OCI-LY3 (cell line): ENCODE results near the gene EML1.

Experiments used
- H2AFZ ChIP-seq: fragments of 200-600, 300-600 bp; shearing (Covaris generic); 2 replicates; pipeline ENCODE4 v1.6.0; 2014; ENCODE audit warnings: antibody characterized with exemption, low read depth, low read length
- H3K27ac ChIP-seq: fragments of 200-600, 300-600 bp; sonication (generic); 2 replicates; pipeline ENCODE4 v1.5.1; 2014; ENCODE audit warnings: mild to moderate bottlenecking, low read length, moderate library complexity, mixed read lengths
- H3K27me3 ChIP-seq: fragments of 200-600, 300-600 bp; sonication (generic); 2 replicates; pipeline ENCODE4 v1.6.1; 2014; ENCODE audit warnings: low read depth, low read length, mixed read lengths
- H3K36me3 ChIP-seq: fragments of 200-600, 300-600 bp; sonication (generic); replicated peaks from 2 replicates; pipeline ENCODE3; 2014; ENCODE audit warnings: low read depth, low read length, mixed read lengths
- H3K4me1 ChIP-seq: fragments of 300-600, 200-600 bp; sonication (generic); 2 replicates; pipeline ENCODE4 v1.6.1; 2014; ENCODE audit warnings: low read length, mixed read lengths
- H3K4me2 ChIP-seq: fragments of 200-600, 300-600 bp; sonication (generic); 2 replicates; pipeline ENCODE4 v1.6.1; 2014; ENCODE audit warnings: low read length, mixed read lengths
- H3K4me3 ChIP-seq: fragments of 300-600, 200-600 bp; sonication (generic); 2 replicates; pipeline ENCODE4 v1.5.1; 2014; ENCODE audit warnings: antibody characterized with exemption, mild to moderate bottlenecking, low read length, moderate library complexity
- H3K79me2 ChIP-seq: fragments of 300-600, 200-600 bp; shearing (Covaris generic); 2 replicates; pipeline ENCODE4 v1.6.1; 2014; ENCODE audit warnings: mild to moderate bottlenecking, low read length, mixed read lengths
- H3K9ac ChIP-seq: fragments of 300-600, 200-600 bp; shearing (Covaris generic); 2 replicates; pipeline ENCODE4 v1.6.0; 2014; ENCODE audit warnings: mild to moderate bottlenecking, low read length, moderate library complexity
- H3K9me3 ChIP-seq: fragments of 200-600, 300-600 bp; shearing (Covaris generic); 2 replicates; pipeline ENCODE4 v1.6.1; 2014; ENCODE audit warnings: low read length, mixed read lengths; ENCODE audit not compliant: insufficient read depth
- H4K20me1 ChIP-seq: fragments of 200-600, 300-600 bp; sonication (generic); 2 replicates; pipeline ENCODE4 v1.6.1; 2016; ENCODE audit warnings: low read length, mixed read lengths; ENCODE audit not compliant: insufficient read depth
- CTCF ChIP-seq: fragments of 200-600, 300-600 bp; sonication (generic); IDR thresholded peaks from 2 replicates; pipeline ENCODE4 v1.5.1; 2014; ENCODE audit warnings: antibody characterized with exemption, low read length, low read depth
- EZH2phosphoT487 ChIP-seq: fragments of 200-600 bp; shearing (Covaris generic); IDR thresholded peaks from 2 replicates; pipeline ENCODE4 v1.6.1; 2018; ENCODE audit warnings: antibody characterized with exemption, mixed run types, low read depth

EML1 gene

GRCh38 chr14:99745307-99745951, 47.8 kb upstream of the EML1 start:
- Histone ChIP-seq H3K27me3 (peaks cover under 1% of the 10 kb centered on the region; the same call in 1 of the 2 replicates), H3K4me2 (no peak overlapping the region), H3K27ac (no peak overlapping the region), H3K4me3 (no peak overlapping the region), H2AFZ (no peak overlapping the region), H3K36me3 (no peaks in the 10 kb centered on the region), H3K9me3 (no peaks in the 10 kb centered on the region), H3K9ac (no peak overlapping the region), H3K4me1 (peaks cover 26% of the 10 kb centered on the region), H4K20me1 (no peaks in the 10 kb centered on the region), H3K79me2 (no peaks in the 10 kb centered on the region)
- no peak for TF ChIP-seq EZH2phosphoT487
- no peak for TF ChIP-seq CTCF

- Histone ChIP-seq H3K4me3 (no peak overlapping the region), H3K27ac (no peak overlapping the region), H4K20me1 (no peaks in the 10 kb centered on the region), H3K9me3 (no peaks in the 10 kb centered on the region), H3K9ac (no peak overlapping the region), H3K4me1 (peaks cover 29% of the 10 kb centered on the region), H3K4me2 (no peak overlapping the region), H3K36me3 (no peaks in the 10 kb centered on the region), H3K27me3 (peaks cover 13% of the 10 kb centered on the region), H2AFZ (no peak overlapping the region), H3K79me2 (no peaks in the 10 kb centered on the region)
- no peak for TF ChIP-seq CTCF
- no peak for TF ChIP-seq EZH2phosphoT487
Measured at GRCh38 chr14:99747167-99747566, 46.0 kb upstream of the EML1 start.

GRCh38 chr14:99747582-99748330, 45.5 kb upstream of the EML1 start:
- Histone ChIP-seq H3K27me3 (peaks cover 16% of the 10 kb centered on the region), H3K79me2 (no peaks in the 10 kb centered on the region), H3K4me1 (peaks cover 35% of the 10 kb centered on the region), H3K27ac (no peak overlapping the region), H3K4me3 (no peak overlapping the region), H3K9ac (no peak overlapping the region), H4K20me1 (no peaks in the 10 kb centered on the region), H2AFZ (no peak overlapping the region), H3K4me2 (no peak overlapping the region), H3K36me3 (no peaks in the 10 kb centered on the region), H3K9me3 (no peaks in the 10 kb centered on the region)
- no peak for TF ChIP-seq CTCF
- no peak for TF ChIP-seq EZH2phosphoT487

GRCh38 chr14:99748529-99748928, 44.7 kb upstream of the EML1 start:
- H3K9me3 ChIP-seq = no peaks in the 10 kb centered on the region
- no peak overlapping the region for H2AFZ ChIP-seq
- H3K9ac ChIP-seq = no peak overlapping the region
- H3K4me1 ChIP-seq = peaks cover 41% of the 10 kb centered on the region
- no peak overlapping the region for H3K27ac ChIP-seq
- no peaks in the 10 kb centered on the region for H4K20me1 ChIP-seq
- H3K4me2 ChIP-seq = peak overlapping the region; percentile 69; the same call in 1 of the 2 replicates
- H3K4me3 ChIP-seq = no peak overlapping the region
- no peak for TF ChIP-seq CTCF
- TF ChIP-seq EZH2phosphoT487 = no peak
- H3K27me3 ChIP-seq = peaks cover 16% of the 10 kb centered on the region
- H3K79me2 ChIP-seq = no peaks in the 10 kb centered on the region
- no peaks in the 10 kb centered on the region for H3K36me3 ChIP-seq
